Measurements from ENCODE around the gene NDUFB1.

NDUFB1 gene

GRCh38 chr14:92121670-92122350, at the start of gene NDUFB1, which contains the start of gene CPSF2:
Gene NDUFB1 (minus strand): TSS chr14:92121706. CDS start chr14:92117637, 4,069 bp downstream.
Gene CPSF2 (plus strand): TSS chr14:92121969. CDS start chr14:92130985, 9,016 bp downstream.
- peak; percentile 92 for DNase-seq (ENCODE audit: low spot score)

- DNase-seq (ENCODE audit: low spot score) = no peak
Observed at GRCh38 chr14:92164958-92165357, 43.5 kb upstream of the NDUFB1 start.

- DNase-seq (ENCODE audit: low spot score) = no peak
Observed at GRCh38 chr14:92161521-92161920, 40.0 kb upstream of the NDUFB1 start.

- peak; percentile 7 for DNase-seq (ENCODE audit: low spot score)
Observed at GRCh38 chr14:92160619-92161018, 39.1 kb upstream of the NDUFB1 start.

- no peak for DNase-seq (ENCODE audit: low spot score)
Observed at GRCh38 chr14:92154283-92154942, 32.9 kb upstream of the NDUFB1 start.

- DNase-seq (ENCODE audit: low spot score) = no peak
Observed at GRCh38 chr14:92153581-92153980, 32.1 kb upstream of the NDUFB1 start.

GRCh38 chr14:92144708-92145107, 23.2 kb upstream of the NDUFB1 start:
- no peak for DNase-seq (ENCODE audit: low spot score)

GRCh38 chr14:92143962-92144361, 22.5 kb upstream of the NDUFB1 start:
- DNase-seq (ENCODE audit: low spot score) = no peak

GRCh38 chr14:92143309-92143708, 21.8 kb upstream of the NDUFB1 start:
- DNase-seq (ENCODE audit: low spot score) = no peak

GRCh38 chr14:92135269-92135668, 13.8 kb upstream of the NDUFB1 start:
- peak; percentile 15 for DNase-seq (ENCODE audit: low spot score)

GRCh38 chr14:92134456-92134855, 12.9 kb upstream of the NDUFB1 start:
- DNase-seq (ENCODE audit: low spot score) = no peak

GRCh38 chr14:92122761-92123160, 1.3 kb upstream of the NDUFB1 start:
- DNase-seq (ENCODE audit: low spot score) = no peak

- no peak for DNase-seq (ENCODE audit: low spot score)
Observed at GRCh38 chr14:92122351-92122677, 808 bp upstream of the NDUFB1 start.

GRCh38 chr14:92121207-92121669, 268 bp downstream of the NDUFB1 start:
- peak; percentile 72 for DNase-seq (ENCODE audit: low spot score)

- DNase-seq (ENCODE audit: low spot score) = no peak
Observed at GRCh38 chr14:92109490-92109889, 12.0 kb downstream of the NDUFB1 start.

GRCh38 chr14:92108345-92109254, 12.9 kb downstream of the NDUFB1 start:
- DNase-seq (ENCODE audit: low spot score) = no peak

GRCh38 chr14:92106143-92106926, 15.2 kb downstream of the NDUFB1 start, which contains the start of gene ATXN3:
Gene ATXN3 (minus strand): TSS chr14:92106582. CDS start chr14:92106552, 30 bp downstream.
- DNase-seq (ENCODE audit: low spot score) = peak; percentile 98

GRCh38 chr14:92105893-92106142, 15.7 kb downstream of the NDUFB1 start:
- DNase-seq (ENCODE audit: low spot score) = no peak

GRCh38 chr14:92105073-92105892, 16.2 kb downstream of the NDUFB1 start:
- peak; percentile 30 for DNase-seq (ENCODE audit: low spot score)

GRCh38 chr14:92103363-92103989, 18.0 kb downstream of the NDUFB1 start:
- no peak for DNase-seq (ENCODE audit: low spot score)

- DNase-seq (ENCODE audit: low spot score) = no peak
Observed at GRCh38 chr14:92099802-92100201, 21.7 kb downstream of the NDUFB1 start.

Measured in hepatic stellate cell (primary cell).